LNCaP clone FGC (cell line): ENCODE data around the gene RNF26.

Source experiments
- DNase-seq: peaks from one replicate; pipeline ENCODE4 v3.0.0-alpha.2; 2011; ENCODE audit warnings: low read depth
- H3K4me3 ChIP-seq: 2 replicates; pipeline ENCODE4 v1.5.1; 2011; ENCODE audit warnings: mild to moderate bottlenecking, low read depth, low read length, control low read depth
- CTCF ChIP-seq: IDR thresholded peaks from 2 replicates; pipeline ENCODE4 v1.5.1; 2012; ENCODE audit warnings: mild to moderate bottlenecking; ENCODE audit not compliant: control insufficient read depth, insufficient read depth; ENCODE audit errors: extremely low read depth

The RNF26 gene

GRCh38 chr11:119345685-119346084, 11.4 kb downstream of the RNF26 start:
- DNase-seq: no peak
- H3K4me3 ChIP-seq: no peak overlapping the region
- TF ChIP-seq CTCF: no peak

GRCh38 chr11:119346605-119347004, 12.3 kb downstream of the RNF26 start, which contains the start of gene MFRP:
TSS of gene MFRP (minus strand) at chr11:119346705. CDS start at chr11:119346513, 192 bp downstream.
- DNase-seq: no peak
- no peak for TF ChIP-seq CTCF
- no peak within 1 kb of the TSS for H3K4me3 ChIP-seq

GRCh38 chr11:119347242-119347641, 12.9 kb downstream of the RNF26 start:
- no peak overlapping the region for H3K4me3 ChIP-seq
- no peak for TF ChIP-seq CTCF
- DNase-seq: no peak

GRCh38 chr11:119347940-119348605, 13.7 kb downstream of the RNF26 start:
- DNase-seq: no peak
- no peak overlapping the region for H3K4me3 ChIP-seq
- no peak for TF ChIP-seq CTCF

GRCh38 chr11:119350302-119350701, 16.0 kb downstream of the RNF26 start:
- no peak for DNase-seq
- TF ChIP-seq CTCF: no peak
- H3K4me3 ChIP-seq: no peak overlapping the region

- no peak overlapping the region for H3K4me3 ChIP-seq
- no peak for DNase-seq
- TF ChIP-seq CTCF: no peak
Measured at GRCh38 chr11:119351232-119351631, 16.9 kb downstream of the RNF26 start.

- TF ChIP-seq CTCF: no peak
- DNase-seq: peak; percentile 44
Measured at GRCh38 chr11:119352857-119353260, 18.5 kb downstream of the RNF26 start.

More at GRCh38 chr11:119352857-119353260, 18.5 kb downstream of the RNF26 start:
- H3K4me3 ChIP-seq: no peak overlapping the region
